IPS-18c (cell line): Measurements from ENCODE around the gene HTR4.

Experiments
- H3K4me3 ChIP-seq: 2 replicates; pipeline ENCODE4 v1.7.0; 2013; ENCODE audit warnings: low read depth, mild to moderate bottlenecking, low read length, moderate library complexity; ENCODE audit not compliant: insufficient read depth
- H3K9me3 ChIP-seq: one replicate; pipeline ENCODE4 v1.6.1; 2013; ENCODE audit warnings: mild to moderate bottlenecking, low read length, moderate library complexity; ENCODE audit not compliant: control insufficient read depth, insufficient read depth

Gene HTR4

GRCh38 chr5:148626986-148627385 is 27.3 kb downstream of the HTR4 start:
- Histone ChIP-seq H3K9me3 (no peaks in the 10 kb centered on the region), H3K4me3 (no peak overlapping the region)

- H3K4me3 ChIP-seq: no peak overlapping the region
- no peaks in the 10 kb centered on the region for H3K9me3 ChIP-seq
Observed at GRCh38 chr5:148626081-148626613, 28.2 kb downstream of the HTR4 start.

- H3K9me3 ChIP-seq: no peaks in the 10 kb centered on the region
- no peak overlapping the region for H3K4me3 ChIP-seq
Observed at GRCh38 chr5:148625250-148625649, 29.1 kb downstream of the HTR4 start.

GRCh38 chr5:148623741-148624140 is 30.6 kb downstream of the HTR4 start:
- H3K4me3 ChIP-seq: no peak overlapping the region
- H3K9me3 ChIP-seq: no peaks in the 10 kb centered on the region

GRCh38 chr5:148623101-148623500 is 31.2 kb downstream of the HTR4 start:
- H3K9me3 ChIP-seq: no peaks in the 10 kb centered on the region

GRCh38 chr5:148620696-148621095 is 33.6 kb downstream of the HTR4 start:
- H3K4me3 ChIP-seq: no peak overlapping the region
- H3K9me3 ChIP-seq: no peaks in the 10 kb centered on the region

More at GRCh38 chr5:148623101-148623500, 31.2 kb downstream of the HTR4 start:
- no peak overlapping the region for H3K4me3 ChIP-seq

- Histone ChIP-seq H3K9me3 (no peaks in the 10 kb centered on the region), H3K4me3 (no peak overlapping the region)
Observed at GRCh38 chr5:148620091-148620490, 34.2 kb downstream of the HTR4 start.

GRCh38 chr5:148619484-148619883 is 34.8 kb downstream of the HTR4 start:
- no peaks in the 10 kb centered on the region for H3K9me3 ChIP-seq

GRCh38 chr5:148615644-148616275 is 38.6 kb downstream of the HTR4 start:
- H3K9me3 ChIP-seq: no peaks in the 10 kb centered on the region
- no peak overlapping the region for H3K4me3 ChIP-seq

More at GRCh38 chr5:148619484-148619883, 34.8 kb downstream of the HTR4 start:
- no peak overlapping the region for H3K4me3 ChIP-seq

- Histone ChIP-seq H3K4me3 (no peak overlapping the region), H3K9me3 (no peaks in the 10 kb centered on the region)
Observed at GRCh38 chr5:148607406-148607805, 46.9 kb downstream of the HTR4 start.

GRCh38 chr5:148606296-148606695 is 48.0 kb downstream of the HTR4 start:
- no peaks in the 10 kb centered on the region for H3K9me3 ChIP-seq
- no peak overlapping the region for H3K4me3 ChIP-seq

- Histone ChIP-seq H3K9me3 (no peaks in the 10 kb centered on the region), H3K4me3 (no peak overlapping the region)
Observed at GRCh38 chr5:148599187-148599586, 55.1 kb downstream of the HTR4 start.

- H3K9me3 ChIP-seq: no peaks in the 10 kb centered on the region
Observed at GRCh38 chr5:148595697-148596096, 58.6 kb downstream of the HTR4 start.

GRCh38 chr5:148586796-148587195 is 67.5 kb downstream of the HTR4 start:
- Histone ChIP-seq H3K9me3 (no peaks in the 10 kb centered on the region), H3K4me3 (no peak overlapping the region)

More at GRCh38 chr5:148595697-148596096, 58.6 kb downstream of the HTR4 start:
- no peak overlapping the region for H3K4me3 ChIP-seq

- no peaks in the 10 kb centered on the region for H3K9me3 ChIP-seq
- no peak overlapping the region for H3K4me3 ChIP-seq
Observed at GRCh38 chr5:148585988-148586387, 68.3 kb downstream of the HTR4 start.

GRCh38 chr5:148584103-148584502 is 70.2 kb downstream of the HTR4 start:
- Histone ChIP-seq H3K4me3 (no peak overlapping the region), H3K9me3 (no peaks in the 10 kb centered on the region)

- Histone ChIP-seq H3K4me3 (no peak overlapping the region), H3K9me3 (no peaks in the 10 kb centered on the region)
Observed at GRCh38 chr5:148583421-148583965, 70.8 kb downstream of the HTR4 start.

- Histone ChIP-seq H3K9me3 (no peaks in the 10 kb centered on the region), H3K4me3 (no peak overlapping the region)
Observed at GRCh38 chr5:148574167-148574566, 80.2 kb downstream of the HTR4 start.

GRCh38 chr5:148573374-148573773 is 81.0 kb downstream of the HTR4 start:
- Histone ChIP-seq H3K4me3 (no peak overlapping the region), H3K9me3 (no peaks in the 10 kb centered on the region)
